HepG2 (cell line): ENCODE measurements around the gene SKI. TPM values are rescaled to one million over a fixed set of nuclear protein-coding genes. Genes with fewer than 3 reads are reported as not detected.

Source experiments
- CREB1 ChIP-seq, 2 experiments: fragments of 450-650 bp in 1 of 2; IDR thresholded peaks; 2 replicates each; pipeline ENCODE4 v1.6.1; 2016 to 2017; ENCODE audit warnings: control low read depth in 1 of 2, mild to moderate bottlenecking in 1 of 2, missing compliant biosample characterization in 1 of 2, missing genetic modification characterization in 1 of 2
- IRX3 ChIP-seq: sonication (generic); formaldehyde crosslinking; IDR thresholded peaks from 2 replicates; pipeline ENCODE4 v1.8.1; 2023; ENCODE audit warnings: mild to moderate bottlenecking, low read depth, missing genetic modification reagents, borderline replicate concordance
- MEF2D ChIP-seq: sonication (generic); formaldehyde crosslinking; IDR thresholded peaks from 2 replicates; pipeline ENCODE4 v1.5.1; 2020; ENCODE audit warnings: mild to moderate bottlenecking, missing genetic modification reagents
- NR3C1 ChIP-seq: sonication (generic); formaldehyde crosslinking; IDR thresholded peaks from 2 replicates; pipeline ENCODE4 v1.4.0; 2020; ENCODE audit warnings: missing genetic modification reagents
- SNAPC2 ChIP-seq: sonication (generic); formaldehyde crosslinking; IDR thresholded peaks from 2 replicates; pipeline ENCODE4 v1.8.1; 2022; ENCODE audit warnings: mild to moderate bottlenecking, missing genetic modification reagents
- ZBTB21 ChIP-seq: sonication (generic); formaldehyde crosslinking; IDR thresholded peaks from 2 replicates; pipeline ENCODE4 v1.4.0; 2020; ENCODE audit warnings: missing genetic modification reagents
- ZNF33B ChIP-seq: sonication (generic); formaldehyde crosslinking; IDR thresholded peaks from 2 replicates; pipeline ENCODE4 v1.5.1; 2020; ENCODE audit warnings: mild to moderate bottlenecking, missing genetic modification reagents
- polyA plus RNA-seq, 8 experiments: library from polyadenylated mRNA; depleted of rRNA in 3 of 8; stranded (reverse) in 7 of 8; unstranded in 1 of 8; fragments of >200 nt; fragmentation: Illumina TruSeq in 4 of 8; extraction: Trizol in 4 of 8; gene quantifications; 2 replicates each; pipeline versions ENCODE4 v1.2.1 to v1.2.3, GENCODE V29; 2011 to 2016; ENCODE audit warnings: low read depth in 4 of 8, missing spikeins in 1 of 8, mixed read lengths in 1 of 8; ENCODE audit not compliant: insufficient read depth in 1 of 8
- total RNA-seq, 5 experiments: library from RNA; depleted of rRNA; stranded (reverse); fragments of >200 nt; fragmentation: Illumina TruSeq; extraction: Trizol; gene quantifications; 2 replicates each; pipeline ENCODE4 v1.2.3, GENCODE V29; 2016; ENCODE audit warnings: low read depth in 1 of 5
- TF ChIP-seq, protein P1 (sequence below): IDR thresholded peaks from 2 replicates; pipeline ENCODE4 v1.6.1; 2016; ENCODE audit warnings: low read depth, missing genetic modification reagents, missing compliant biosample characterization
- TF ChIP-seq, protein P2 (sequence below): sonication (generic); formaldehyde crosslinking; IDR thresholded peaks from 2 replicates; pipeline ENCODE4 v1.5.0; 2020; ENCODE audit warnings: mild to moderate bottlenecking, missing genetic modification reagents, borderline replicate concordance
- TF ChIP-seq, protein P3 (sequence below): sonication (generic); formaldehyde crosslinking; IDR thresholded peaks from 2 replicates; pipeline ENCODE4 v1.9.0; 2021; ENCODE audit warnings: missing genetic modification reagents, borderline replicate concordance
- TF ChIP-seq, protein P4 (sequence below): IDR thresholded peaks from 2 replicates; pipeline ENCODE4 v1.6.1; 2016; ENCODE audit warnings: missing compliant biosample characterization, missing genetic modification reagents, borderline replicate concordance
- TF ChIP-seq, protein P5 (sequence below): sonication (generic); formaldehyde crosslinking; IDR thresholded peaks from 2 replicates; pipeline ENCODE4 v1.4.0; 2020; ENCODE audit warnings: missing genetic modification reagents, borderline replicate concordance
- TF ChIP-seq, protein P6 (sequence below): IDR thresholded peaks from 2 replicates; pipeline ENCODE4 v1.6.1; 2018; ENCODE audit warnings: missing genetic modification reagents
- TF ChIP-seq, protein P7 (sequence below): sonication (generic); formaldehyde crosslinking; IDR thresholded peaks from 2 replicates; pipeline ENCODE4 v1.4.0; 2020; ENCODE audit warnings: missing genetic modification reagents

SKI gene
- total and polyA plus RNA-seq, 2 of the 13 experiments (the other 11 are each of a cell fraction or from before 2014, with no cell fraction given): 4.7 to 6.9 TPM

DNA sequence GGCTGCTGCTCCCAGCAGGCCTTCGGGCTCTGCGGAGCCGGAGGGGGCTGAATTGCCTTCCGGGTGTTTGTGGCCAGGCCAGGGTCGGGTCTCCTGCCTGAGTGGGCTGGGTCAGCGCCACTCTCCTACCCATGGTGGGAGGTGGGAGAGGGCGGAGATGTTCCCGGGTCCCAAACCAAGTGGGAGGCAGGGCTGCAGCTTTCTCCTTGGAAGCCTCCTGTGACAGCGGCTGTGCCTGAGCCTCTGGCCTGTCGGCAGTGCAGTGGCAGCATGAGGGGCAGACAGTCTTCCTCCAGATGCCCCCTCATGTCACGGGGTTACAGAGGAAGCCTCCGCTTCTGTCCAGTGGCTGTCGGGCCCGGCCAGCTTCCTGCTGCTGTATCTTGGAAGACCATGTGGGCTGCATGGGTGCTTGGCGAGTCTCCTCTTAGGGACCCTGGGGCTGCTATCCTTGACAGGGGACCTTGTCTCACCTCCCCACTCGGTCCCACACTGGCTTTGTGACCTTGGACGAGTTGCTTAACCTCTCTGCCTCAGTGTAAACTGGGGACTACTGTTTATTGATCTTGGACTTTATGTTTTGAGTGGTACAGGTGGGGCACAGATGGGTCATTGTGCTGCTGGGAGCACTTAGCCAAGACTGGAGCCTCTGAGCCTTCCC is 4.3 kb downstream of the SKI start (continued):
- TF ChIP-seq, protein P1, sequence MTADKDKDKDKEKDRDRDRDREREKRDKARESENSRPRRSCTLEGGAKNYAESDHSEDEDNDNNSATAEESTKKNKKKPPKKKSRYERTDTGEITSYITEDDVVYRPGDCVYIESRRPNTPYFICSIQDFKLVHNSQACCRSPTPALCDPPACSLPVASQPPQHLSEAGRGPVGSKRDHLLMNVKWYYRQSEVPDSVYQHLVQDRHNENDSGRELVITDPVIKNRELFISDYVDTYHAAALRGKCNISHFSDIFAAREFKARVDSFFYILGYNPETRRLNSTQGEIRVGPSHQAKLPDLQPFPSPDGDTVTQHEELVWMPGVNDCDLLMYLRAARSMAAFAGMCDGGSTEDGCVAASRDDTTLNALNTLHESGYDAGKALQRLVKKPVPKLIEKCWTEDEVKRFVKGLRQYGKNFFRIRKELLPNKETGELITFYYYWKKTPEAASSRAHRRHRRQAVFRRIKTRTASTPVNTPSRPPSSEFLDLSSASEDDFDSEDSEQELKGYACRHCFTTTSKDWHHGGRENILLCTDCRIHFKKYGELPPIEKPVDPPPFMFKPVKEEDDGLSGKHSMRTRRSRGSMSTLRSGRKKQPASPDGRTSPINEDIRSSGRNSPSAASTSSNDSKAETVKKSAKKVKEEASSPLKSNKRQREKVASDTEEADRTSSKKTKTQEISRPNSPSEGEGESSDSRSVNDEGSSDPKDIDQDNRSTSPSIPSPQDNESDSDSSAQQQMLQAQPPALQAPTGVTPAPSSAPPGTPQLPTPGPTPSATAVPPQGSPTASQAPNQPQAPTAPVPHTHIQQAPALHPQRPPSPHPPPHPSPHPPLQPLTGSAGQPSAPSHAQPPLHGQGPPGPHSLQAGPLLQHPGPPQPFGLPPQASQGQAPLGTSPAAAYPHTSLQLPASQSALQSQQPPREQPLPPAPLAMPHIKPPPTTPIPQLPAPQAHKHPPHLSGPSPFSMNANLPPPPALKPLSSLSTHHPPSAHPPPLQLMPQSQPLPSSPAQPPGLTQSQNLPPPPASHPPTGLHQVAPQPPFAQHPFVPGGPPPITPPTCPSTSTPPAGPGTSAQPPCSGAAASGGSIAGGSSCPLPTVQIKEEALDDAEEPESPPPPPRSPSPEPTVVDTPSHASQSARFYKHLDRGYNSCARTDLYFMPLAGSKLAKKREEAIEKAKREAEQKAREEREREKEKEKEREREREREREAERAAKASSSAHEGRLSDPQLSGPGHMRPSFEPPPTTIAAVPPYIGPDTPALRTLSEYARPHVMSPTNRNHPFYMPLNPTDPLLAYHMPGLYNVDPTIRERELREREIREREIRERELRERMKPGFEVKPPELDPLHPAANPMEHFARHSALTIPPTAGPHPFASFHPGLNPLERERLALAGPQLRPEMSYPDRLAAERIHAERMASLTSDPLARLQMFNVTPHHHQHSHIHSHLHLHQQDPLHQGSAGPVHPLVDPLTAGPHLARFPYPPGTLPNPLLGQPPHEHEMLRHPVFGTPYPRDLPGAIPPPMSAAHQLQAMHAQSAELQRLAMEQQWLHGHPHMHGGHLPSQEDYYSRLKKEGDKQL (CRISPR knock-in tag): no peak
- TF ChIP-seq CREB1 (IDR thresholded peaks at IDR 0.05) (no peak), CREB1 (CRISPR knock-in tag; IDR thresholded peaks at IDR 0.05) (peak; percentile 12; the same call in 1 of the 2 replicates), IRX3 (CRISPR knock-in tag) (no peak), ZBTB21 (CRISPR knock-in tag) (no peak), MEF2D (CRISPR knock-in tag) (peak; percentile 21; the same call in 1 of the 2 replicates), NR3C1 (CRISPR knock-in tag) (no peak), ZNF33B (CRISPR knock-in tag) (no peak; the same call in 1 of the 2 replicates), SNAPC2 (CRISPR knock-in tag) (no peak)
- TF ChIP-seq, protein P2, sequence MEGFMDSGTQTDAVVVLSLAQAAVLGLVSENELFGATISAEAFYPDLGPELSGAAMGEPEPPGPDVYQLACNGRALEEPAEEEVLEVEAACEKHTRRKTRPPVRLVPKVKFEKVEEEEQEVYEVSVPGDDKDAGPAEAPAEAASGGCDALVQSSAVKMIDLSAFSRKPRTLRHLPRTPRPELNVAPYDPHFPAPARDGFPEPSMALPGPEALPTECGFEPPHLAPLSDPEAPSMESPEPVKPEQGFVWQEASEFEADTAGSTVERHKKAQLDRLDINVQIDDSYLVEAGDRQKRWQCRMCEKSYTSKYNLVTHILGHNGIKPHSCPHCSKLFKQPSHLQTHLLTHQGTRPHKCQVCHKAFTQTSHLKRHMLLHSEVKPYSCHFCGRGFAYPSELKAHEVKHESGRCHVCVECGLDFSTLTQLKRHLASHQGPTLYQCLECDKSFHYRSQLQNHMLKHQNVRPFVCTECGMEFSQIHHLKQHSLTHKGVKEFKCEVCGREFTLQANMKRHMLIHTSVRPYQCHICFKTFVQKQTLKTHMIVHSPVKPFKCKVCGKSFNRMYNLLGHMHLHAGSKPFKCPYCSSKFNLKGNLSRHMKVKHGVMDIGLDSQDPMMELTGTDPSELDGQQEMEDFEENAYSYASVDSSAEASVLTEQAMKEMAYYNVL (CRISPR knock-in tag): peak; percentile 21; the same call in 1 of the 2 replicates
- TF ChIP-seq, protein P3, sequence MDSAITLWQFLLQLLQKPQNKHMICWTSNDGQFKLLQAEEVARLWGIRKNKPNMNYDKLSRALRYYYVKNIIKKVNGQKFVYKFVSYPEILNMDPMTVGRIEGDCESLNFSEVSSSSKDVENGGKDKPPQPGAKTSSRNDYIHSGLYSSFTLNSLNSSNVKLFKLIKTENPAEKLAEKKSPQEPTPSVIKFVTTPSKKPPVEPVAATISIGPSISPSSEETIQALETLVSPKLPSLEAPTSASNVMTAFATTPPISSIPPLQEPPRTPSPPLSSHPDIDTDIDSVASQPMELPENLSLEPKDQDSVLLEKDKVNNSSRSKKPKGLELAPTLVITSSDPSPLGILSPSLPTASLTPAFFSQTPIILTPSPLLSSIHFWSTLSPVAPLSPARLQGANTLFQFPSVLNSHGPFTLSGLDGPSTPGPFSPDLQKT (CRISPR knock-in tag): no peak
- TF ChIP-seq, protein P4, sequence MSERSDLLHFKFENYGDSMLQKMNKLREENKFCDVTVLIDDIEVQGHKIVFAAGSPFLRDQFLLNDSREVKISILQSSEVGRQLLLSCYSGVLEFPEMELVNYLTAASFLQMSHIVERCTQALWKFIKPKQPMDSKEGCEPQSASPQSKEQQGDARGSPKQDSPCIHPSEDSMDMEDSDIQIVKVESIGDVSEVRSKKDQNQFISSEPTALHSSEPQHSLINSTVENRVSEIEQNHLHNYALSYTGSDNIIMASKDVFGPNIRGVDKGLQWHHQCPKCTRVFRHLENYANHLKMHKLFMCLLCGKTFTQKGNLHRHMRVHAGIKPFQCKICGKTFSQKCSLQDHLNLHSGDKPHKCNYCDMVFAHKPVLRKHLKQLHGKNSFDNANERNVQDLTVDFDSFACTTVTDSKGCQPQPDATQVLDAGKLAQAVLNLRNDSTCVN: no peak
- TF ChIP-seq, protein P5, sequence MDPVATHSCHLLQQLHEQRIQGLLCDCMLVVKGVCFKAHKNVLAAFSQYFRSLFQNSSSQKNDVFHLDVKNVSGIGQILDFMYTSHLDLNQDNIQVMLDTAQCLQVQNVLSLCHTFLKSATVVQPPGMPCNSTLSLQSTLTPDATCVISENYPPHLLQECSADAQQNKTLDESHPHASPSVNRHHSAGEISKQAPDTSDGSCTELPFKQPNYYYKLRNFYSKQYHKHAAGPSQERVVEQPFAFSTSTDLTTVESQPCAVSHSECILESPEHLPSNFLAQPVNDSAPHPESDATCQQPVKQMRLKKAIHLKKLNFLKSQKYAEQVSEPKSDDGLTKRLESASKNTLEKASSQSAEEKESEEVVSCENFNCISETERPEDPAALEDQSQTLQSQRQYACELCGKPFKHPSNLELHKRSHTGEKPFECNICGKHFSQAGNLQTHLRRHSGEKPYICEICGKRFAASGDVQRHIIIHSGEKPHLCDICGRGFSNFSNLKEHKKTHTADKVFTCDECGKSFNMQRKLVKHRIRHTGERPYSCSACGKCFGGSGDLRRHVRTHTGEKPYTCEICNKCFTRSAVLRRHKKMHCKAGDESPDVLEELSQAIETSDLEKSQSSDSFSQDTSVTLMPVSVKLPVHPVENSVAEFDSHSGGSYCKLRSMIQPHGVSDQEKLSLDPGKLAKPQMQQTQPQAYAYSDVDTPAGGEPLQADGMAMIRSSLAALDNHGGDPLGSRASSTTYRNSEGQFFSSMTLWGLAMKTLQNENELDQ: no peak
- TF ChIP-seq, protein P6, sequence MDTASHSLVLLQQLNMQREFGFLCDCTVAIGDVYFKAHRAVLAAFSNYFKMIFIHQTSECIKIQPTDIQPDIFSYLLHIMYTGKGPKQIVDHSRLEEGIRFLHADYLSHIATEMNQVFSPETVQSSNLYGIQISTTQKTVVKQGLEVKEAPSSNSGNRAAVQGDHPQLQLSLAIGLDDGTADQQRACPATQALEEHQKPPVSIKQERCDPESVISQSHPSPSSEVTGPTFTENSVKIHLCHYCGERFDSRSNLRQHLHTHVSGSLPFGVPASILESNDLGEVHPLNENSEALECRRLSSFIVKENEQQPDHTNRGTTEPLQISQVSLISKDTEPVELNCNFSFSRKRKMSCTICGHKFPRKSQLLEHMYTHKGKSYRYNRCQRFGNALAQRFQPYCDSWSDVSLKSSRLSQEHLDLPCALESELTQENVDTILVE: no peak
- TF ChIP-seq, protein P7, sequence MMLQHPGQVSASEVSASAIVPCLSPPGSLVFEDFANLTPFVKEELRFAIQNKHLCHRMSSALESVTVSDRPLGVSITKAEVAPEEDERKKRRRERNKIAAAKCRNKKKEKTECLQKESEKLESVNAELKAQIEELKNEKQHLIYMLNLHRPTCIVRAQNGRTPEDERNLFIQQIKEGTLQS (CRISPR knock-in tag): no peak
